ENCODE data around the gene PLEKHJ1.

Gene PLEKHJ1

GRCh38 chr19:2188708-2189385 lies 47.3 kb downstream of the PLEKHJ1 start:
- no peak for TF ChIP-seq CTCF (IDR thresholded peaks at IDR 0.05; ENCODE audit: low read depth, low read length)
- no peak for DNase-seq (ENCODE audit: extremely low read depth, low read depth)

GRCh38 chr19:2187159-2187558 lies 49.0 kb downstream of the PLEKHJ1 start:
- no peak for DNase-seq (ENCODE audit: extremely low read depth, low read depth)
- TF ChIP-seq CTCF (IDR thresholded peaks at IDR 0.05; ENCODE audit: low read depth, low read length), result no peak

DNA sequence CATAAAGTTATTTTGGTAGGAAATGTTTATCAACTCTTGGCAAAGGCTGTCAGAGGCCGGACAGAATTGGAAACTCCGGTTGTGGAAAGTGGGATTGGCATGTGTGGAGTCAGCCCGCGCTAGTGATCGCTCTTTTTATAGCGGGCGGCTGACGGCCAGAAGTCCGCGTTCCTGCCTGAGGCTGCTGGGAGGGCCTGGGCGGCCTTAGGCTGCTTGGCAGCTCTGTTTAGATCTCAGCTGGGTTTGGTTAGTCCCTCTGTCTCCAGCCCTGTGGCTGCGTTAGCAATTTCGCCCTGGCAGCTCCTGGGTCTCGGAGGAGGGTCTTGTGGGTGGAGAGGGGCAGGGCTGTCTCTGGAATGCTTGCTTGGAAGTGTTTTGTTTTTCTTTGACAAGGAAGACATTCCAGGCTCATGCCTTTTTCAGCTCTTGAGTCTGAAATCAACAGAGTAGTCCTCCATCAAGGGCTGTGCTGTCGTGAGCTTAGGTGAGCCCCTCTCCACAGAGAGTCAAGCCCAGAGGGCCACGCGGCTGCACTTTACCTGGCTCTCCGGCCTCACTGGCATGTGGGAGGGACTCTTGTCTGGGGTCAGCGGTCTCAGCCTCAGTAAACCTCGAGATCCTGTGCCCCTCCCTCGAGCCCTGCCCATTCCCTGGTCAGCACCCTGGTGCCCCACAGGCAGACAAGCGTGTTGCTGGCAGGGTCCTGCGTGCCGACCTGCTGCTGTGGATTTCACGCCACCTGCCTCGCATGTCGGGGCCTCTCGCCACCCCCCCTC lies 49.9 kb downstream of the PLEKHJ1 start:
- peak; percentile 97 for DNase-seq (ENCODE audit: extremely low read depth, low read depth)
- no peak for TF ChIP-seq CTCF (IDR thresholded peaks at IDR 0.05; ENCODE audit: low read depth, low read length)

DNA sequence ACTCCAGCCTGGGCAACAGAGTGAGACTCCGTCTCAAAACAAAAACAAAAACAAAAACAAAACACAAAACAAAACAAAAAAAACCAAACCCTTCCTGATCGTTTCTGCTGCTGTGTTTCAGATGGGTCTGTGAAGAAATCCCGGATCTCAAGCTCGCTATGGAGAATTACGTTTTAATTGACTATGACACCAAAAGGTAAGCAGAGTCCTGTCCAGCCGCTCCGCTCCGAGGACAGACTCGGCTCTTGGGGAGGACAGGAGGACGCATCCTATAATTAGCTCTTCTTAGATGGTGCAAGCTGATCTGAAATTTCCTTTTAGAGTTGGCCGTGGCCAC lies 50.4 kb downstream of the PLEKHJ1 start:
- no peak for TF ChIP-seq CTCF (IDR thresholded peaks at IDR 0.05; ENCODE audit: low read depth, low read length)
- no peak for DNase-seq (ENCODE audit: extremely low read depth, low read depth)

DNA sequence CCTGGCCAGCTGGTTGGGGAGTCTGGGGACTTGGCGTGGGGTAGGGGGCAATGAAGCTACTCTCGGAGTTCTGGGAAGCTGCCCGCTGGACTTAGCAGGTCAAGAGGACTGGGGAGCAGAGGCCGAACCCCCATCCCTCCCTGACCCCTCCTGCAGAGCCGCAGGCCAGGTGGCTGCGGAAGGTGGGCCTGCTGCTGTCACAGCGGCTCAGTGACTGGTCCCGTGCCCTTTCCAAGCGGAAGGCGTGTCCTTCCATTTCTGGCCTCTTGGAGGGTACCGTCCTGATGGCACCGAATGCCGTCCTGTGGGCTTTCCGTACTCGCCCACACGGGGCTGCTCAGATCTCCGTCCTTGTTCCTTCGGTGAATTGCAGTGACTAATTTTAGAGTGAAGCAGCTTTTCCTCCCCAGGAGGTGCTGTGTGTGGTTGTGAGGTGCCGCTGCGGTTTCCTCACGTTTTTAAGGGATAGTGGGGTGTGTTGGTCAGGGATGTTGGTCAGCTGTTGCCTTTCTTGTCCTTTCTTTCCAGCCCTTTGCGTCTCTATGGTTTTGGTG lies 51.6 kb downstream of the PLEKHJ1 start:
- no peak for DNase-seq (ENCODE audit: extremely low read depth, low read depth)
- no peak for TF ChIP-seq CTCF (IDR thresholded peaks at IDR 0.05; ENCODE audit: low read depth, low read length)
